ENCODE measurements around the gene RASIP1. TPM values are rescaled to one million over a fixed set of nuclear protein-coding genes. Genes with fewer than 3 reads are reported as not detected.

Gene RASIP1
- total RNA-seq, 2 donors from 2014 or later = 11.6 to 12.3 TPM

GRCh38 chr19:48757089-48757675, 16.8 kb upstream of the RASIP1 start:
- Histone ChIP-seq H3K27ac (no peak overlapping the region), H3K27me3 (replicated peaks; ENCODE audit: insufficient read depth) (no peaks in the 10 kb centered on the region), H3K4me1 (ENCODE audit: control insufficient read depth in 1 of 2, low read depth in 2 of 2) (peaks cover 6 to 9% of the 10 kb centered on the region in 2 donors), H3K9me3 (no peaks in the 10 kb centered on the region), H3K36me3 (no peaks in the 10 kb centered on the region), H3K4me3 (no peak overlapping the region)
- no peak for ATAC-seq (ENCODE audit: insufficient number of reproducible peaks, low FRiP score, low read depth)
- TF ChIP-seq, protein P1, sequence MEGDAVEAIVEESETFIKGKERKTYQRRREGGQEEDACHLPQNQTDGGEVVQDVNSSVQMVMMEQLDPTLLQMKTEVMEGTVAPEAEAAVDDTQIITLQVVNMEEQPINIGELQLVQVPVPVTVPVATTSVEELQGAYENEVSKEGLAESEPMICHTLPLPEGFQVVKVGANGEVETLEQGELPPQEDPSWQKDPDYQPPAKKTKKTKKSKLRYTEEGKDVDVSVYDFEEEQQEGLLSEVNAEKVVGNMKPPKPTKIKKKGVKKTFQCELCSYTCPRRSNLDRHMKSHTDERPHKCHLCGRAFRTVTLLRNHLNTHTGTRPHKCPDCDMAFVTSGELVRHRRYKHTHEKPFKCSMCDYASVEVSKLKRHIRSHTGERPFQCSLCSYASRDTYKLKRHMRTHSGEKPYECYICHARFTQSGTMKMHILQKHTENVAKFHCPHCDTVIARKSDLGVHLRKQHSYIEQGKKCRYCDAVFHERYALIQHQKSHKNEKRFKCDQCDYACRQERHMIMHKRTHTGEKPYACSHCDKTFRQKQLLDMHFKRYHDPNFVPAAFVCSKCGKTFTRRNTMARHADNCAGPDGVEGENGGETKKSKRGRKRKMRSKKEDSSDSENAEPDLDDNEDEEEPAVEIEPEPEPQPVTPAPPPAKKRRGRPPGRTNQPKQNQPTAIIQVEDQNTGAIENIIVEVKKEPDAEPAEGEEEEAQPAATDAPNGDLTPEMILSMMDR (IDR thresholded peaks at IDR 0.05) = no peak
- DNase-seq (ENCODE audit: low spot score) = no peak

GRCh38 chr19:48756686-48757085, 16.3 kb upstream of the RASIP1 start:
- DNase-seq (ENCODE audit: low spot score) = no peak
- Histone ChIP-seq H3K4me3 (no peak overlapping the region), H3K4me1 (ENCODE audit: control insufficient read depth in 1 of 2, low read depth in 2 of 2) (peaks cover 7 to 11% of the 10 kb centered on the region in 2 donors), H3K36me3 (no peaks in the 10 kb centered on the region), H3K9me3 (no peaks in the 10 kb centered on the region), H3K27me3 (replicated peaks; ENCODE audit: insufficient read depth) (no peaks in the 10 kb centered on the region), H3K27ac (no peak overlapping the region)
- TF ChIP-seq, protein P1 (IDR thresholded peaks at IDR 0.05) = no peak
- no peak for ATAC-seq (ENCODE audit: insufficient number of reproducible peaks, low FRiP score, low read depth)

DNA sequence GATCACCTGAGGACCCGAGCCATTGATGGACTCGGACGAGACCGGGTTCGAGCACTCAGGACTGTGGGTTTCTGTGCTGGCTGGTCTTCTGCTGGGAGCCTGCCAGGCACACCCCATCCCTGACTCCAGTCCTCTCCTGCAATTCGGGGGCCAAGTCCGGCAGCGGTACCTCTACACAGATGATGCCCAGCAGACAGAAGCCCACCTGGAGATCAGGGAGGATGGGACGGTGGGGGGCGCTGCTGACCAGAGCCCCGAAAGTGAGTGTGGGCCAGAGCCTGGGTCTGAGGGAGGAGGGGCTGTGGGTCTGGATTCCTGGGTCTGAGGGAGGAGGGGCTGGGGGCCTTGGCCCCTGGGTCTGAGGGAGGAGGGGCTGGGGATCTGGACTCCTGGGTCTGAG, 15.8 kb upstream of the RASIP1 start:
- no peaks in the 10 kb centered on the region for H3K9me3 ChIP-seq
- TF ChIP-seq, protein P1 (IDR thresholded peaks at IDR 0.05) = no peak
- no peaks in the 10 kb centered on the region for H3K36me3 ChIP-seq
- peaks cover 7 to 11% of the 10 kb centered on the region in 2 donors for H3K4me1 ChIP-seq (ENCODE audit: control insufficient read depth in 1 of 2, low read depth in 2 of 2)
- no peak overlapping the region for H3K4me3 ChIP-seq
- H3K27ac ChIP-seq = no peak overlapping the region
- H3K27me3 ChIP-seq (replicated peaks; ENCODE audit: insufficient read depth) = no peaks in the 10 kb centered on the region
- ATAC-seq (ENCODE audit: insufficient number of reproducible peaks, low FRiP score, low read depth) (no peak), DNase-seq (ENCODE audit: low spot score) (no peak)

GRCh38 chr19:48755787-48756186, 15.4 kb upstream of the RASIP1 start:
- Histone ChIP-seq H3K27ac (no peak overlapping the region), H3K27me3 (replicated peaks; ENCODE audit: insufficient read depth) (no peaks in the 10 kb centered on the region), H3K4me3 (no peak overlapping the region), H3K4me1 (ENCODE audit: control insufficient read depth in 1 of 2, low read depth in 2 of 2) (peaks cover 7 to 11% of the 10 kb centered on the region in 2 donors), H3K9me3 (no peaks in the 10 kb centered on the region), H3K36me3 (no peaks in the 10 kb centered on the region)
- no peak for DNase-seq (ENCODE audit: low spot score)
- ATAC-seq (ENCODE audit: insufficient number of reproducible peaks, low FRiP score, low read depth) = no peak
- TF ChIP-seq, protein P1 (IDR thresholded peaks at IDR 0.05) = no peak

GRCh38 chr19:48755084-48755641, 14.8 kb upstream of the RASIP1 start, which contains the start of gene FGF21:
Gene FGF21, plus strand, starts transcription at chr19:48755524. Its CDS starts 713 bp downstream, at chr19:48756237.
- Histone ChIP-seq H3K4me1 (ENCODE audit: control insufficient read depth in 1 of 2, low read depth in 2 of 2) (peaks cover 7 to 11% of the 10 kb centered on the region in 2 donors), H3K27ac (no peak within 1 kb of the TSS), H3K27me3 (replicated peaks; ENCODE audit: insufficient read depth) (no peaks in the 10 kb centered on the region), H3K9me3 (no peaks in the 10 kb centered on the region), H3K4me3 (no peak within 1 kb of the TSS), H3K36me3 (no peaks in the 10 kb centered on the region)
- TF ChIP-seq, protein P1 (IDR thresholded peaks at IDR 0.05) = no peak
- DNase-seq (ENCODE audit: low spot score) (no peak), ATAC-seq (ENCODE audit: insufficient number of reproducible peaks, low FRiP score, low read depth) (no peak)
